Measurements from ENCODE around the gene LRRC55. TPM values are rescaled to one million over a fixed set of nuclear protein-coding genes. Genes with fewer than 3 reads are reported as not detected.
"Not testable (repeated sequence)": the region's sequence is repeated elsewhere in the genome, so short reads cannot be mapped to it uniquely, and the experiment has no call there.

The LRRC55 gene
- total RNA-seq, 2 donors from 2014 or later = 0.10 to 0.27 TPM

DNA sequence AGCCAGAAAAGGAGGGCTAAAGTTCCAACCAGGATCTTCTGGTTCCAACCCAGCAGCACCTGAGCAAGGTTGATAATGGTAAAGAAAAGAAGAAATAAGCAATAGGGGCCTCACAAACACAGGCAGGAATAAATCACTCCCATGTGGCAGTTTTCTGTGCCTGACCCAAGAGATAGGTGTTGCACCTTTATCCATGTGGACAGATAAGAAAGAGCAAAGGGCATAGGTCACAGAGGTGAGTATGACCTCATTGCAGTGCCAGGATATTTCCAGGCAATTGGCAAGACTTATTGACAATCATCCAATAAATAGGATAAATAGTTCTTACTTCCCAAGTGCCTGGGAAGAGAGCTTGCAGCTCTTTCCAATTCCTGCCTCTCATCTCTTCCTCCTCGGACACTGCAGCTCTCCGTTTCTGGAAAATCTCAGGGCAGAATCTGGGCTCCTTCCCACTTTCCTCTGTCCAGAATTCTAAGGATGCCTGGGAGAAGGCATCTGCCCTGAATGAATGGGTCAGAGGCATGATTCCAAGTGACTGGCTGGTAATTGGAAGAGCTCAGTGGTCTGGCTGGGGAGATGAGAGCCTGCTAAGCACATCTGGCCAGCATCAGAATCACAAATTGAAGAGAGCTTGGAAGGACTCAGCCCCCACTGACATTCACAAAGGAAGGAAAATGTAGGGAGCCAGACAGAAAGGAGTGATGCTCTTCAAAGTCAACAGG is 14.5 kb upstream of the LRRC55 start:
- Histone ChIP-seq H3K9me3 (no peaks in the 10 kb centered on the region), H3K4me3 (no peak overlapping the region), H3K36me3 (no peaks in the 10 kb centered on the region), H3K4me1 (no peaks in the 10 kb centered on the region), H3K27me3 (no peaks in the 10 kb centered on the region), H3K27ac (no peak overlapping the region), H3K9ac (ENCODE audit: low read depth in 2 of 2, low read length in 2 of 2) (no peak overlapping the region)
- intact Hi-C loops (cut with DNase I) = no loop called here
- TF ChIP-seq, protein P1, sequence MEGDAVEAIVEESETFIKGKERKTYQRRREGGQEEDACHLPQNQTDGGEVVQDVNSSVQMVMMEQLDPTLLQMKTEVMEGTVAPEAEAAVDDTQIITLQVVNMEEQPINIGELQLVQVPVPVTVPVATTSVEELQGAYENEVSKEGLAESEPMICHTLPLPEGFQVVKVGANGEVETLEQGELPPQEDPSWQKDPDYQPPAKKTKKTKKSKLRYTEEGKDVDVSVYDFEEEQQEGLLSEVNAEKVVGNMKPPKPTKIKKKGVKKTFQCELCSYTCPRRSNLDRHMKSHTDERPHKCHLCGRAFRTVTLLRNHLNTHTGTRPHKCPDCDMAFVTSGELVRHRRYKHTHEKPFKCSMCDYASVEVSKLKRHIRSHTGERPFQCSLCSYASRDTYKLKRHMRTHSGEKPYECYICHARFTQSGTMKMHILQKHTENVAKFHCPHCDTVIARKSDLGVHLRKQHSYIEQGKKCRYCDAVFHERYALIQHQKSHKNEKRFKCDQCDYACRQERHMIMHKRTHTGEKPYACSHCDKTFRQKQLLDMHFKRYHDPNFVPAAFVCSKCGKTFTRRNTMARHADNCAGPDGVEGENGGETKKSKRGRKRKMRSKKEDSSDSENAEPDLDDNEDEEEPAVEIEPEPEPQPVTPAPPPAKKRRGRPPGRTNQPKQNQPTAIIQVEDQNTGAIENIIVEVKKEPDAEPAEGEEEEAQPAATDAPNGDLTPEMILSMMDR (IDR thresholded peaks at IDR 0.05) = no peak
- DNase-seq = no peak

DNA sequence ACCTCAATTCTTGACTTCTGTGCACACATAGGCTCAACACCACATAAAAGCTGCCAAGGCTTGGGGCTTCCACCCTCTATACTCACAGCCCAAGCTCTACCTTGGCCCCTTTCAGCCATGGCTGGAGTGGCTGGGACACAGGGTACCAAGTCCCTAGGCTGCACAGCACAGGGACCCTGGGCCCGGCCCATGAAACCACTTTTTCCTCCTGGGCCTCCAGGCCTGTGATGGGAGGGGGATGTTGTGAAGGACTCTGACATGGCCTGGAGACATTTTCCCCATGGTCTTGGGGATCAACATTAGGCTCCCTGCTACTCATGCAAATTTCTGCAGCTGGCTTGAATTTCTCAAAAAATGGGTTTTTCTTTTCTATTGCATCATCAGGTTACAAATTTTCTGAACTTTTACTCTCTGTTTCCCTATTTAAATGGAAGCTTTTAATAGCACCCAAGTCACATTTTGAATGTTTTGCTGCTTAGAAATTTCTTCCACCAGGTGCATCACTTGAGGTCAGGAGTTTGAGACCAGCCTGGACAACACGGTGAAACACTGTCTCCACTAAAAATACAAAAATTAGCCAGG is 11.9 kb upstream of the LRRC55 start:
- H3K27me3 ChIP-seq, H3K36me3 ChIP-seq: not testable (repeated sequence)

DNA sequence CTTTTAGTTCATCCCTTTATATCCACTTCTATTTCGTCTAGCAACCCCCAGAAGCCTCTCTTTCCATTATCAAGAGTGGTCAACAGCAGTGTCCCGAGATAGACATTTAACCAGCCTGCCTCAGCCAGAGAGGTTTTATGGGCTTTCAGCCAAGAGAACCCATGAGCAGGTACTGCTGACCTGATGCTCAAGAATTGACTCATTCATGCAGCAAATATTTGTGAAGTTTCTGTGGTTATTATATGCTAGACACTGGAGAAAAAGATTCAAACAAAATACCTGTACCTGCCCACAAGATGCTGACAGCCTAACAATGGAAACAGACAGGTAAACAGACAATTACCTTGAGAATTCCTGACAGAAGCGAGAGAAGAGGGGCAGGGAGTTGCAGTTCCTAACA is 9.7 kb upstream of the LRRC55 start:
- TF ChIP-seq, protein P1 (IDR thresholded peaks at IDR 0.05) = no peak
- no peak for DNase-seq
- intact Hi-C loops (cut with DNase I) = no loop called here

More for the DNA sequence above, 11.9 kb upstream of the LRRC55 start:
- intact Hi-C loops (cut with DNase I); H3K9me3 ChIP-seq; H3K4me1 ChIP-seq; H3K27ac ChIP-seq; H3K9ac ChIP-seq (ENCODE audit: low read depth in 2 of 2, low read length in 2 of 2); DNase-seq; H3K4me3 ChIP-seq: not testable (repeated sequence)

DNA sequence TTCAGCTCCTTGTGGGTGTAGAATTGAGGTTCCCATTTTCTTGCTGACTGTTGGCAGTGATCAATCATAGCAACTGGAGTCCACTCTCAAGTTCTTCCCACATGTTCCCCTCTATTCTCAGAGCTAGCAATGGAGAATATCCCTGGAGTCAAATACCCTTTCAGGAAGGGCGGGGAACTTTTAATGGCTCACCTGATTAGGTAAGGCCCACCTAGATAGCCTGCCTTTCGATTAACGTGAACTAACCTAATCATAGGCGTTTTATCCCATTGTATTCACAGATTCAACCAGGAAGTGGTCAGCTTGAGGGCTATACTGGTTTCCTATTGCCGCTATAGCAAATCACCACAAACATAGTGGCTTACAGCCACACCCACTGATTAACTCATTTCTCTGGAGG is 7.1 kb upstream of the LRRC55 start:
- TF ChIP-seq, protein P1 (IDR thresholded peaks at IDR 0.05) = no peak
- H3K27me3 ChIP-seq = no peaks in the 10 kb centered on the region
- no peak for DNase-seq
- no peak overlapping the region for H3K27ac ChIP-seq
- H3K4me3 ChIP-seq = no peak overlapping the region
- intact Hi-C loops (cut with DNase I) = no loop called here
- no peak overlapping the region for H3K9ac ChIP-seq (ENCODE audit: low read depth in 2 of 2, low read length in 2 of 2)
- H3K36me3 ChIP-seq = no peaks in the 10 kb centered on the region
- H3K9me3 ChIP-seq = no peaks in the 10 kb centered on the region
- no peaks in the 10 kb centered on the region for H3K4me1 ChIP-seq

More for the DNA sequence above, 9.7 kb upstream of the LRRC55 start:
- H3K4me3 ChIP-seq = no peak overlapping the region
- no peaks in the 10 kb centered on the region for H3K27me3 ChIP-seq
- no peaks in the 10 kb centered on the region for H3K9me3 ChIP-seq
- no peak overlapping the region for H3K27ac ChIP-seq
- H3K36me3 ChIP-seq = no peaks in the 10 kb centered on the region
- no peak overlapping the region for H3K9ac ChIP-seq (ENCODE audit: low read depth in 2 of 2, low read length in 2 of 2)
- no peaks in the 10 kb centered on the region for H3K4me1 ChIP-seq

DNA sequence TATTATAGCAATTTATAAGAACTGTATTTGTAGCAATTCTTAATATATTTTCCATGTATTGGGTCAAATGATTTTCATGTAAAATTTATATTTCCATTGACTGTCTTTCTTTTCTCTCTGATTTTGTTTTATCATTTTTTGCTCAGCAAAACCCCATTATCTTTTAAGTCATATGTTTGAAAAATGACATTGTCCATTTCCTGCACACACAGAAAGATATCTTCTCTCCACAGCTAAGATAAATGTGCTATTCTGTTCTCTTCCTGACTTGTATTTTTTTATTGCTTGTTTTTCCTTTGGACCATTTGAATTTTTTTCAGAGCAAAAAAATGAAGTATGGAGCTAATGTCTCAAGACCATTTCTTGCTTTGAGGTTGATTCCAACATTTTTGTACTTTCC is 6.3 kb upstream of the LRRC55 start:
- no peak overlapping the region for H3K4me3 ChIP-seq
- H3K4me1 ChIP-seq = no peaks in the 10 kb centered on the region
- intact Hi-C loops (cut with DNase I) = no loop called here
- no peak overlapping the region for H3K27ac ChIP-seq
- H3K9ac ChIP-seq (ENCODE audit: low read depth in 2 of 2, low read length in 2 of 2) = no peak overlapping the region
- H3K36me3 ChIP-seq = no peaks in the 10 kb centered on the region
- TF ChIP-seq, protein P1 (IDR thresholded peaks at IDR 0.05) = no peak
- H3K27me3 ChIP-seq = no peaks in the 10 kb centered on the region
- DNase-seq = no peak
- H3K9me3 ChIP-seq = no peaks in the 10 kb centered on the region

DNA sequence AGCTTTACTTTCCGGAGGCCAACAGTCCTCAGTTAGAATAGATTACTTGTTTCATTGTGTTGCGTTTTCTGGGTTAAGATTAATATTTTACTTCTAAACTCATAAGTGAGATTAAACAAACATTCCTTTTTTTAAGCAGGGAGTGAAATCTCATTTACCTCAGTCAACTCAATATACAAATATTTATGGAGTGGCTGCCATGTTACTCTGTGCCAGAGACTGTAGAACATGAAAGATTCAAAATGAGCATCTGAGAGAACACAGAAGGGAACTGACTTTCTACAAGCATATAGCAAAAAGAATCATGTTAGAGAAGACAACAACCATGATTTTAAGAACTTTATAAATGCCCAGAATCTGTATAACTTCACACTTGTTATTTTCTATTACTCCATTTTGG is 3.4 kb upstream of the LRRC55 start:
- Histone ChIP-seq H3K36me3 (no peaks in the 10 kb centered on the region), H3K4me3 (no peak overlapping the region), H3K9ac (ENCODE audit: low read depth in 2 of 2, low read length in 2 of 2) (no peak overlapping the region), H3K9me3 (no peaks in the 10 kb centered on the region), H3K27me3 (no peaks in the 10 kb centered on the region), H3K27ac (no peak overlapping the region), H3K4me1 (no peaks in the 10 kb centered on the region)
- TF ChIP-seq, protein P1 (IDR thresholded peaks at IDR 0.05) = no peak
- no peak for DNase-seq
- intact Hi-C loops (cut with DNase I) = no loop called here
